CD4-positive, alpha-beta T cell treated with Interleukin-17A for 4 hours (primary cell): Measurements from ENCODE around the gene KRTAP22-2.

Experiments used
- DNase-seq: peaks from one replicate; pipeline ENCODE4 v3.0.0-alpha.2; 2020; ENCODE audit warnings: mixed read lengths

The KRTAP22-2 gene

GRCh38 chr21:30590297-30590696 is at the start of gene KRTAP22-2:
Gene KRTAP22-2 (minus strand): TSS chr21:30590397.
- DNase-seq: no peak

DNA sequence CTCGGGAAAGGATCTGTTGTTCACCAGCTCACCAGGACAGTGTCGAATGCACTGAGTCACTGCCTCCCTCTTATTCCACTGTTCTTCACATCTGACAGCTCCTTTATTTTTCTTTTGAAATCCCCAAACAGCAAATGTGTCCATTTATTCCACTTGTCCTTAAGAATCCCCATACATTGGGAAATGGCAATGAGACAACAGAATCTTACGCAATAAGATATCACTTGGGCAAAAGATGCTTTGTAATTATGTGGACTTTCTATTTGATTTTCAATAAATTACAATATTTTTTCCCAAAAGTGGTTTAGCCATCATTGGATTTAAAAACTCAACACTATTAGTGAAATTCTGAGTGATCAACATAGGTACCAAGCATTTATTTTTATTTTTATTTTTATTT is 48.5 kb upstream of the KRTAP22-2 start:
- no peak for DNase-seq

GRCh38 chr21:30634906-30635305 is 44.7 kb upstream of the KRTAP22-2 start, which contains the start of gene KRTAP20-2:
Gene KRTAP20-2 (plus strand): TSS chr21:30635206. CDS start chr21:30635264, 58 bp downstream.
- DNase-seq: no peak

- DNase-seq: no peak
Measured at GRCh38 chr21:30629200-30629599, 39.0 kb upstream of the KRTAP22-2 start.

- DNase-seq: no peak
Measured at GRCh38 chr21:30628109-30628508, 37.9 kb upstream of the KRTAP22-2 start.

DNA sequence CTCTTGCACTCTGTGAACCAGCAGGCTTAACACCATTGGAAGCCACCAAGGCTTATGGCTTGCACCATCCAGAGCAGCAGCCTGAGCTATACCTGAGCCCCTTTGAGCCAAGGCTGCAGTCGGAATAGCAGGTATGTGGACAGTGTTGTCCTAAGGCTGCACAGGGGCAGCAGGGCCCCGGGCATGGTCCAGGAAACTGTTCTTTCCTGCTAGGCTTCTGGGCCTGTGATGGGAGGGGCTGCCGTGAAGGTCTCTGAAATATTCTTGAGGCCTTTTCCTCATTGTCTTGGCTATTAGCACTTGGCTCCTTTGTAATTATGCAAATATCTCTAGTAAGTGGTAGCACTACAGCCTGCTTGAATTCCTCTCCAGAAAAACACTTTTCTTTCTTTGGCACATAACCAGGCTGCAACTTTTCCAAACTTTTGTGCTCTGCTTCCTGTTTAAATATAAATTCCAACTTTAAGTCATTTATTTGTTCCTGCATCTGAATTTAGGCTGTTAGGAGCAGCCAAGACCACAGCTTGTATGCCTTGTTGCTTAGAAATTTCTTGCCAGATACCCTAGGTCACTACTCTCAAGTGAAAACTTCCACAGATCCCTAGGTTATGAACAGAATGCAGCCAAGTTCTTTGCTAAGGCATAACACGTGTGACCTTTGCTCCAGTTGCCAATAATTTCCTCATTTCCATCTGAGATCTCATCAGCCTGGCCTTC is 35.4 kb upstream of the KRTAP22-2 start:
- DNase-seq: no peak

DNA sequence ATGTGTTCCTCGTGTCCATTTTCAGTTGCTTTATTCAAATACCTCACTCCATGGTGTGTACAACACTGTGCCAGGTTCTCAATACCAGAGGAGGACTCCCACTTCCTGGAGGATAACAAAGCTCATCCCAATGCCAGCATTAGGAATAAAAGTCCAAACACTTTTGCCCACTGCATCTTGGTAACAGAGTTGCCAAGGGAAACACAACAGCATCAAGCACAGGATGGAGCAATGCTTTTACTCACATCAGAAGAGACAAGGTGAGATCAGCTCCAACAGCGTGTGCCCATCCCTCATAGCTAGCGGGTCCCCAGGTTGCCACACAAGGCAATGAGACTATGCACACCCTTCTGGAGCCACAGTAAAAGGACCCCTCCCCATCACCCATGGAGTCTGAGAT is 33.2 kb upstream of the KRTAP22-2 start:
- DNase-seq: no peak

GRCh38 chr21:30620522-30620921 is 30.3 kb upstream of the KRTAP22-2 start, which contains the start of gene KRTAP20-4:
Gene KRTAP20-4 (plus strand): TSS chr21:30620627.
- DNase-seq: no peak

DNA sequence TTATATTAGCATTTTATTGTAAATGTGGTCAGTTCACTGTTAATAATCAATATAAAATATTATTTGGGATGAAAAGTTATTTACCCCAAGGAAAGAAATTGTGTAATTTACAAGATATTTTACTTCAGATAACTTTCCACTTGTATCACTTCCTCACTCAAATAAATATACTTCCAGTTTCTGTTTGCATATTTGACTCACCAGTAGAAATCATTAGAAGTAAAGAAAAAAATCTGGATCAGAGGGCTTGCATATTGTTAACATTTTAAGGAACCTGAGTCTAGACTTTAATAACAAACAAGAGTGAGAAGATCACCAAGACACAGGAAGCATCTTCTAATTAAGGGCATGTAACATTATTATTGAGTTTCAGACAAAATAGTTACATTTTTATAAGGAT is 29.9 kb upstream of the KRTAP22-2 start:
- DNase-seq: no peak

GRCh38 chr21:30616125-30616524 is 25.9 kb upstream of the KRTAP22-2 start, which contains the start of gene KRTAP20-1:
Gene KRTAP20-1 (plus strand): TSS chr21:30616425. CDS start chr21:30616455, 30 bp downstream.
- no peak for DNase-seq

DNA sequence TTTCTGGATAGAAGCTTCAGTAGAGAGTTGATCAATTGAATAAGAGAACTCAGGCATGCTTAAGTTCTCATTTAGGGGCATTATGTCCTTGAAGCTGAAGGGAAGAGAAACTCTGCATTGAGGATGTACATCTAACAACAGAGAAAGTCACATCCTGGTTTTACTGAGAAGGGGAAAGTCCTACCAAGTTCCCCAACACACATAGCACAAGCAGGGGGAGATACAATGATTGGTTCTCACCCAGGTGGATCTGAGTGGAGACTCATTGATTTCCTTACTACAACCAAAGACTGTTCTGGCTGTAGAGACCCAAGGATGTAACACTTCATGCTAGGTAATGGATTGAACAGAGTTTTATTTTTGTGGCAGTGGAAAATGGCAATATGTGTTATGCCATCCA is 25.0 kb upstream of the KRTAP22-2 start:
- no peak for DNase-seq

DNA sequence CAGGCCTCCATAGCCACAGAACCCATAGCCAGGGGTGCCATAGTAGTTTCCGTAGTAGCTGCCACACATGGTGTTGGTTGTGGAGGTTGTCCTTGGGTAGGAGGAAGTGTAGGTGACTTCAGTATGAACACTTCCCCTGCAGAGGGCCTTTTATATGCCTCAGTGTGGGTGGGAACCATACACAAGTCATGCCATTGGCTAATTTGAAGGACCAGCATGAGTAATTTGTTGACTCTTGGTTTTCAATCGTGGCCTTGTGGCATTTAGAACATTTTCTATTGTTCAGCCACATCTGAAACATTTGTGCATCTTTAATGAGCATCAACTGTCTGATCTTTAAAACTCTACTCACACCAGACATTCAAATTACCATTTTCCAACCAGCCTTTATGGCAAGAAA is 23.6 kb upstream of the KRTAP22-2 start, which contains the start of gene KRTAP6-1:
Gene KRTAP6-1, minus strand, starts transcription at position 95 of the 400 bp plus-strand sequence. Its CDS starts 26 bp downstream, at position 69.
- no peak for DNase-seq

GRCh38 chr21:30612132-30612531 is 21.9 kb upstream of the KRTAP22-2 start:
- no peak for DNase-seq

- no peak for DNase-seq
Measured at GRCh38 chr21:30605968-30606367, 15.8 kb upstream of the KRTAP22-2 start.

DNA sequence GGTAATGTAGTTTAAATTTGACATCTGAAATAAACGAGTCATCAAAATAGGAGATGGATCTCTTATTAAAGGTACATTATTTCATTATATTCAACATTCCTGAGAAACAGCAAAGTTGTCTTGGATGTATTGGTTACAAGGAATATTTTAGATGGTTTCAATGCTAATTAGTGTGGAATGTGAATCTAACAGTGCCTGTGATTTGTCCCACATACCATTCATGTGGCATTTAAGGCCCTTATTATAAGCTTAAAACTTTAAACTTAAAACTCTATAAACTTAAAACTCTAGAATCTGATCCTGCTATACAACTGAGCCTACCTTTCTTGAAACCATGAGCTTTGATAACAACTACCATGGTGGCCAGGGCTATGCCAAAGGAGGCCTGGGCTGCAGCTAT is 10.6 kb upstream of the KRTAP22-2 start, which contains the start of gene KRTAP22-1:
Gene KRTAP22-1, plus strand, starts transcription at position 301 of the 400 bp plus-strand sequence.
- no peak for DNase-seq

DNA sequence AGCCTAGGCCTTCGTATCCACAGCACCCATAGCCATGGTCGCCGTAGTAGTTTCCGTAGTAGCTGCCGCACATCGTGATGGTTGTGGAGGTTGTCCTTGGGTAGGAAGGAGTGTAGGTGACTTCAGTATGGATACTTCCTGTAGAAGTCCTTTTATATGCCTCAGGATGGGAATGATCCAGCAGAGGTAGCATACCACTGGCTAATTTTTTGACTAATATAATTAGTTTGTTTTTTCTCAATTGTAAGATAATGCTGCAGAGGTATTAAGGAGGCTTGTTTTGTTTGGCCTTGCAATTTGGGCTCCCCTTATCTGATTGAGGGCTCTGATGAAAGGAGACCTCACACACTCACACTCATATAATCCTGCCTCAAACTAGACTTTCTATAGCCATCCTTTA is 8.6 kb upstream of the KRTAP22-2 start, which contains the start of gene KRTAP6-2:
Gene KRTAP6-2, minus strand, starts transcription at position 101 of the 400 bp plus-strand sequence. Its CDS starts 28 bp downstream, at position 73.
- no peak for DNase-seq

- DNase-seq: no peak
Measured at GRCh38 chr21:30592140-30592539, 1.9 kb upstream of the KRTAP22-2 start, which contains the start of gene KRTAP6-3. Gene KRTAP6-3 (plus strand): TSS chr21:30592440. CDS start chr21:30592446, 6 bp downstream.

DNA sequence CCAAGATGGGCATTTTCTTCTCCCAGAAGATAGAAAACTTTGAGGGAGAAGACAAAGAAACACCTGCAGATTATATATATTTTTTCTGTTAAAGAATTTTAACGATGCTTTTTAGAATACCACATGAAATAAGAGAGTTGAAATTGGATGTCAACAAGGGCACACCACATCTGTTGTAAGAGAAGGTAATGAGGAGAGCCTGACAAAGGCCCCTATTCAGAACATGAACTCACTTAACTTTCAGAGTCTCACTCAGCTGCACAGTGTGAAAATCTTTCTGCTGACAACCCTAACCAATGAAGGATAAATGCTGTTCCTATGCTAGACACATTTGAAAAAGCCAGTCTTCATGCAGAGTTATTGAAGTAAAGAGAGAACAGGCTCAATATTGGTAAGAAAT is 7.3 kb downstream of the KRTAP22-2 start:
- DNase-seq: no peak

DNA sequence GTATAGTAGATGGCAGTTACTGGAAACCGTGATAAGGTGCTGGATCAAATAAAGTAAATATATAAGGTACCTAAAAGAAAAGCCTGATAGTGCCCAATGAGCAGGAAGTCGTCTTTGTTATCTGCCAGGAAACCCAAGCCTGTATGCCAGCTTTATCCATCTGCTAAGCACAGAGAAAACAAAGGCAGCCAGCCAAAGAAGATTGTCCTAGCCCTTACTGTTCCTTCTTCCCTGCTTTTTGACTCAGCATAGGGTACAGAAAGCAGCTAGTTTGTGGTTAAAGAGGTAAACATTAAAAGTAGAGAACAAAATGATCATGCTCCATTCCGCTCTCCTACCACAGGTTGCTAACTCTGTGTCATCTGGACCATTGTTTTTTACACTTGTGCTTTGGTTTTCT is 10.1 kb downstream of the KRTAP22-2 start:
- DNase-seq: no peak

- DNase-seq: no peak
Measured at GRCh38 chr21:30579346-30579745, 10.9 kb downstream of the KRTAP22-2 start.

GRCh38 chr21:30577766-30578165 is 12.4 kb downstream of the KRTAP22-2 start:
- no peak for DNase-seq

DNA sequence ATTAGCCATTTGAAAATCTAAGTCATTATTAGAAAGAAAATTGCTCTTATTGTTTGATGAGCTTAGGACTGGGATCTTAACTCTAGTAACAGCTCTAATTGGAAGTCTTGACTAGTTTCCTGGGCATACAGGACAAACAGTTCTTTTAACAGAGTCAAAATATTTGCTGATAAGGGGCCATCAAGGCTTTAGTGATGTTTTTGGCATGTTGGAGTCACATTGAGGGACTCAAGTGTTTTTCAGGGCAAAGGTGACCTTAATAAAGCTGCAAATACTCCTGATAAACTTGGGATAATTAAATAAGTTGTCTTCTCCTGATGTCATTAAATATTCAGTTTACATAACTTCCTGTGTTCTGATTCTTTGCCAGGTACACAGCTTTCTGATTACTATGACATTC is 22.6 kb downstream of the KRTAP22-2 start:
- DNase-seq: no peak

DNA sequence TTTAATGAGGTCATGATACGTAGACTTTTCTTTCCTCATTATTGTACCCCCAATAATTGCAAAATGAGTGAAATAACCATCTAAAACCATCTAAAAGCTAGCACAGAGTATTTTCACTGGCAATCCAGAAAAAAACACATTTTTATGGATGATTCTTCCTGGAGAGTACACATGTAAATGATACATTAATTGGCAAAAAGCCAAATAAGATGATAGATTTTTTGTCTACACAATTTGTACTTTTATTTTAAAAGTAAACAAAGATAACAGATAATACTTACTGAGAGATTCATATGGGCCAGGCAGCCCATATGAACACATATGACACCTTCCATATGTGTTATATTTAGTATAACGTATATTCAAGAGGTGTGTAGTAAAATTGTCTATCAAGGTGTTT is 26.6 kb downstream of the KRTAP22-2 start:
- DNase-seq: no peak

DNA sequence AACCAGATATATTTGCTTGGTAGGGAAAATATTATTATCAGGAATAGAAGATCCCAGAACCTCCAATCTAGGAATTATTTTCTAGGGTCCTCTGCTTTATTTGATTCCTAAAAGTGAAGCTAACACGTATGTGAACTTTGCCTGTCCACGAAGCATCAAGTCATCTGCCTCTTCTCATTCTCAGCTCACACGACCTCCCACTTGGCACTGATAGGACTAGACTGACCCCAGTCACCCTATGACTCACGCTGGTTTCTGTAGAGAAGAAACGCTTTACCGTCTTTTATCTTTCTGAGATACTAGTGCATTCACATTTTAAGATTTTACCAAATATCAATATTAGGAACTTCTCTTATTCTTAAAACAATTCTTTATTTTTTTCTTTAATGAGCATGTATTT is 27.1 kb downstream of the KRTAP22-2 start:
- no peak for DNase-seq
